ENCODE results near the gene RNF40.

GRCh38 chr16:30773826-30774225 lies 11.7 kb downstream of the RNF40 start:
- TF ChIP-seq CTCF (IDR thresholded peaks at IDR 0.05), result no peak
- TF ChIP-seq POLR2A (IDR thresholded peaks at IDR 0.05), result no peak
